ENCODE data around the gene SUGCT. TPM values are rescaled to one million over a fixed set of nuclear protein-coding genes. Genes with fewer than 3 reads are reported as not detected.

SUGCT gene
- total RNA-seq, 1 donor from 2014 or later: 1.6 TPM

DNA sequence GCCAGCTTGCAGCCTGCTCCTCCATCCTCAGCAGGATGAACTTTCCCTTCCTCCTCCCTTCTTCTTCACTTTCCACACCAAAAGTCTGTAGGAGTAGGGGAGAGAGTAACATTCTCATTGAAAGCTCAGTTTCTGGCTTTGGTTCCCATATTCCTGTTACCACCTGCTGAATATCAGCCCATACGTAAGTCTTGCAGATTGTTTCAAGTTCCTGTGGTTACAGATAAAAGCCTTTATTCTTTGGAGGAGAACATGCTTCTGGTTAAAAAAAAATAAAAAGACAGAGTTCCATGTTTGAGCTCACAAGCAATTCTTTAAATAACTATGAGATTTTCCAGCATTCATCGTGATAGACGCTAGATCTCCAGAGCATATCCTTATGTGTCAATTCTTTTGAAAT lies 637.3 kb downstream of the SUGCT start:
- Mint-ChIP-seq H3K4me3 (ENCODE audit: unreplicated experiment) (no peak overlapping the region), H3K4me1 (ENCODE audit: unreplicated experiment) (no peaks in the 10 kb centered on the region), H3K9me3 (ENCODE audit: unreplicated experiment) (no peaks in the 10 kb centered on the region), H3K36me3 (ENCODE audit: low read depth, unreplicated experiment) (no peaks in the 10 kb centered on the region), H3K27me3 (ENCODE audit: unreplicated experiment) (no peaks in the 10 kb centered on the region), H3K27ac (ENCODE audit: unreplicated experiment) (no peak overlapping the region)
- no peak for TF ChIP-seq CTCF (IDR thresholded peaks at IDR 0.05; ENCODE audit: unreplicated experiment)
- DNase-seq (ENCODE audit: low spot score): no peak

- no peak for DNase-seq (ENCODE audit: low spot score)
- no peaks in the 10 kb centered on the region for H3K4me1 Mint-ChIP-seq (ENCODE audit: unreplicated experiment)
- no peaks in the 10 kb centered on the region for H3K36me3 Mint-ChIP-seq (ENCODE audit: low read depth, unreplicated experiment)
- H3K9me3 Mint-ChIP-seq (ENCODE audit: unreplicated experiment): no peaks in the 10 kb centered on the region
- H3K4me3 Mint-ChIP-seq (ENCODE audit: unreplicated experiment): no peak overlapping the region
- no peaks in the 10 kb centered on the region for H3K27me3 Mint-ChIP-seq (ENCODE audit: unreplicated experiment)
- no peak for TF ChIP-seq CTCF (IDR thresholded peaks at IDR 0.05; ENCODE audit: unreplicated experiment)
- H3K27ac Mint-ChIP-seq (ENCODE audit: unreplicated experiment): no peak overlapping the region
Observed at GRCh38 chr7:40773656-40774055, 638.9 kb downstream of the SUGCT start.

DNA sequence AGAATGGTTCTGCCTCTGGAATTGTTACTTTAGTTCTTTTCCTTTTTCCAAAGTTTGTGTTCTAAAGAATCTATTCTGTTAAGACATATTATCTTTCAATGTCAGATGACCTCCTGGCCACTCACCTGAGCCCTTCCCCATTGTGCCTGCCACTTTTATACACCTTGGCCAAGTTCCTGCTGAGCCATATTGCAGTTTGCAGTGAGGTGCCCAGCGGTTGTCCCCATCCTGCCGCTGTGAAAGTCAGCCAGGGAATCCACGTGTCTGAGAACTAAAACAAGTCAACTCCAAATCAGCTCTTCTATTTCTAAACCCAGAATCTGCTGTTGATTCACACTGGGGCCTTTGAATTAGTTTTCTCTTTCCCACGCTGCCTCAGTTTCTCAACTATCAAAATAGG lies 641.1 kb downstream of the SUGCT start:
- no peaks in the 10 kb centered on the region for H3K4me1 Mint-ChIP-seq (ENCODE audit: unreplicated experiment)
- no peaks in the 10 kb centered on the region for H3K36me3 Mint-ChIP-seq (ENCODE audit: low read depth, unreplicated experiment)
- no peak overlapping the region for H3K4me3 Mint-ChIP-seq (ENCODE audit: unreplicated experiment)
- no peaks in the 10 kb centered on the region for H3K9me3 Mint-ChIP-seq (ENCODE audit: unreplicated experiment)
- H3K27me3 Mint-ChIP-seq (ENCODE audit: unreplicated experiment): no peaks in the 10 kb centered on the region
- DNase-seq (ENCODE audit: low spot score): no peak
- no peak overlapping the region for H3K27ac Mint-ChIP-seq (ENCODE audit: unreplicated experiment)
- no peak for TF ChIP-seq CTCF (IDR thresholded peaks at IDR 0.05; ENCODE audit: unreplicated experiment)

GRCh38 chr7:40777730-40778312 lies 643.0 kb downstream of the SUGCT start:
- H3K27me3 Mint-ChIP-seq (ENCODE audit: unreplicated experiment): no peaks in the 10 kb centered on the region
- H3K9me3 Mint-ChIP-seq (ENCODE audit: unreplicated experiment): no peaks in the 10 kb centered on the region
- no peak for TF ChIP-seq CTCF (IDR thresholded peaks at IDR 0.05; ENCODE audit: unreplicated experiment)
- no peak overlapping the region for H3K4me3 Mint-ChIP-seq (ENCODE audit: unreplicated experiment)
- H3K27ac Mint-ChIP-seq (ENCODE audit: unreplicated experiment): no peak overlapping the region
- no peak for DNase-seq (ENCODE audit: low spot score)
- no peaks in the 10 kb centered on the region for H3K4me1 Mint-ChIP-seq (ENCODE audit: unreplicated experiment)
- H3K36me3 Mint-ChIP-seq (ENCODE audit: low read depth, unreplicated experiment): no peaks in the 10 kb centered on the region

DNA sequence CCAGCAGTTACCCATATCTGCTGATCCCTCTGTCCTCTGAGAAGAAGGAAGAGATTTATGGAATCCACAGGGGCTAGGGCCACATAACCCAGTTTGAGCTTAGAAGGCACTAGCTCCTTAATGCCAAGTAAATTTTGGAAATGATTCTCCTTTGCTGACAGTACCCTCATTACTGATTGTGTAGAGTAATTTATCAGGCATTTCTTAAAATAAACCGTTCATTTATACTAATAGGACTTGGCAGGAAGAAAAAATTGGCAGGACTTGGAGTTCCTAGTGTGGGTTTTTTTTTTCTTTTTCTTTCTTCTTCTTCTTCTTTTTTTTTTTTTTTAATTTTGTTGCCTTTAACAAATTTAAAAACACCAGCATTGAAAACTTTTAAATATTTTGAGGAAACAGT lies 645.7 kb downstream of the SUGCT start:
- Mint-ChIP-seq H3K9me3 (ENCODE audit: unreplicated experiment) (no peaks in the 10 kb centered on the region), H3K27me3 (ENCODE audit: unreplicated experiment) (no peaks in the 10 kb centered on the region), H3K4me3 (ENCODE audit: unreplicated experiment) (no peak overlapping the region), H3K4me1 (ENCODE audit: unreplicated experiment) (no peaks in the 10 kb centered on the region), H3K27ac (ENCODE audit: unreplicated experiment) (no peak overlapping the region), H3K36me3 (ENCODE audit: low read depth, unreplicated experiment) (no peaks in the 10 kb centered on the region)
- no peak for DNase-seq (ENCODE audit: low spot score)
- no peak for TF ChIP-seq CTCF (IDR thresholded peaks at IDR 0.05; ENCODE audit: unreplicated experiment)

Measured in endothelial cell (in vitro differentiated cells).